GM18519 (cell line): ENCODE results near the gene SOCS7.

Source experiments
- ATAC-seq: cut with Tn5 transposase; IDR thresholded peaks from one replicate; pipeline ENCODE4 v1.9.1; 2021; ENCODE audit warnings: mild to moderate bottlenecking, moderate library complexity; ENCODE audit not compliant: unreplicated experiment, low FRiP score

The SOCS7 gene

DNA sequence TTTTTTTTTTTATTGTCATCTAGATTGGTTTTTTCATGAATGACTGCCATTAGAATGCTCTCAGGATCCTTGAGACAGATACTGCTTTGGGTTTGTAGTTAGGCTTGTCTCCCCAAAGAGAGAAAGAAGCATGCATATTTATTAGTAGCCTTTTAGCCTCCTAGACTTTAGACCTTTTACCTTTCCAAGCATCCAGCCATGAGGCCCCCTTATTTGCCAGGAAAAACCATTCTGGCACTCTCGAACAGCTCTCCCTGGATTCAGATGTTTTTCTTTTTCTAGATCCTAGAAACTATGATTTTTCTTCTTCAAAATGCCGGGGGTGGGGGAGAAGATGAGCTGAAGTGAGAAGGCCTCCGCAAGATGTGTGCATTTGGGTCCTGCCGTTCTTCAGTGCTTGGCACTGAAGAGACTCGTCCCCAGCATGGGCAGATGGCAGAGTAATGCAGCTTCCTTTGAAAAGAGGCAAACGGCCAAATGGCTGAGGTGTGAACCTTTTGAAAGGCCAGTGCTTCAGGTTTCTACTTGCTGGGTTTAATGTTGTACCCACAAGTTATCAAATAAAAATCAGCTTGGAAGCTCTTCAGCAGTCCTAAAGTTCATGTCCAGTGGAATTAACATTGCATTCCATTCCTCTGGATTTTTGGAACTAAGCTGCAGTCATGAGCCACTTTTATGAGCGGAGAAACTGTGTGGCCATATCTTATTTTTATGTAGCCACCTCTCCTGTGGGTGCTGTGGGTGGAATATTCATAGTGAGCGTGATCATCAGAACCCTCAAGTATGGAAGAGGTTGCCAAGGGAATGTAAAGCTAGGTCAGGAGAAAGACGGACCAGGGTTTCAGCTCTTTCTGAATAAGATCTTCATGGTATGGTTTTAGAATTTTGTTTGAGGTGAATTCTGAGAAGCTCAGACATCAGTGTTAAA lies 7.2 kb downstream of the SOCS7 start:
- no peak for ATAC-seq

DNA sequence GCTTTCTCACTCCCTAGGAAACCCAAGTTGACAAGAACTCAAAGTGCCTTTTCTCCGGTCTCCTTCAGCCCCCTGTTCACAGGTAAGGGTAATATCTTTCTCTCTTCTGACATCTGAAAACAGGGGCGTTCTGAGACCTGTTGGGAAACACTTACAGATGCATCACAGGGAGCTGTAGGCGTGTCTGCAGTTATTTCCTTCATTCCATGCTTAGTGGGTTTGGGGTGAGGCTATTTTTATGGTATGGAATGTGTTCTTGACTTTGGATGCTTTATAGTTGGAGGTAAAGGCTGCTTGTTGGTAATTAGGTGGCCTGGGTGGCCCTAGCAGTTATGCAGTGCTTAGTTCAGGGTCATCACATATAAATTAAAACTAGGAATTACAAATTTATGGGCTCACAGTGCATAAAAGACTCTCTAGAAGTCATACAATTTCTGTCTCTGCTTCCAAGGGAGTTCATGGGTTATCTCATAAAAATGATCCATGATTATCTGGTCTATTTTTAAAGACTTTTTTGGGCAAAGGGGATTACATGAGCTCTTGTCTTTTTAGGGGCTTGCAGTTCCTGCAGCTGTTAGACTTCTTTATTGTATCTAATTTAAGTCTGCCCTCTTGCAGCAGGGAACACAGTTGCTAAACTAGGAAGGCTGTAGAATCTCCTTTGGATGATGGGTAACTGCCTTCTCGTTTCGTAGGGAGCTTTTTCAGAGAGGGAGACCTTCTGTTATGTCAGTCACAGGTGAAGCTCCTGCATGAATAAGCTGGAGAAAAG lies 10.2 kb downstream of the SOCS7 start:
- no peak for ATAC-seq

GRCh38 chr17:38363016-38363415 lies 11.4 kb downstream of the SOCS7 start:
- no peak for ATAC-seq

DNA sequence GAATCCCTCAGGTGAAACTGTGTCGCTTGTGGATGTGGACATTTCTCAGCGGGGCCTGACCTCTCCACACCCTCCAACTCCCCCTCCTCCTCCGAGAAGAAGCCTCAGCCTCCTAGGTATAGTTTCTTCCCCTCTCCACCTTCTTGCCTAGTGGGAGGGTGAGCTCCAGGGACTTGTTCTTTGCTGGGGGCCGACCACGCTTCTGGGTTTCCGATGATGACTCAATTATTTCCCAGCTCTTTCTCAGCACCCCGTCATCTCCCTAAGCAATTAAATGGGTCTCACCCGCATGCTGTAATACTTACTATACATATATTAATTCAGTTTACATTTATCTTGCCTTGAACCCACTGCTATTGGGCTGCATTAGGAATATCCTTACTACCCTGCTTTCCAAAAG lies 13.1 kb downstream of the SOCS7 start:
- ATAC-seq: no peak

GRCh38 chr17:38369124-38369886 lies 17.7 kb downstream of the SOCS7 start:
- ATAC-seq: no peak

DNA sequence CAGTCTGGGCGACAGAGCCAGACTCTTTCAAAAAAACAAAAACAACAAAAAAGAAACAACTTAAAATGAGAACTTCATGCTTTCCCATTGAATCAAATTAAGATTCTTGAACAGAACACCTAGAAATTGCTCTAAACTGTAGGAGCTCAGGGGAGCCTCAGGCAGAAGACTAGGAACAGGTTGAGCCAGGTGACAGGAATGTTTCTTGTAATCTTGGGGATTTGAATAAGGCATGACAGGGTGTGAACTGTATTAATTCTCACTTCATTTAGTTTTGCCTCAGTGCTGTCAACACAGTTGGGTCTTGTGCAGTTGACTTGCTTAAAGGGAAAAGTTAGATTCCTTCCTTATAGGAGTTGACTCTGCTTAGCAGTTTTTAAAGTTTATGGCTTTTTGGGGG lies 27.8 kb downstream of the SOCS7 start:
- ATAC-seq: no peak

DNA sequence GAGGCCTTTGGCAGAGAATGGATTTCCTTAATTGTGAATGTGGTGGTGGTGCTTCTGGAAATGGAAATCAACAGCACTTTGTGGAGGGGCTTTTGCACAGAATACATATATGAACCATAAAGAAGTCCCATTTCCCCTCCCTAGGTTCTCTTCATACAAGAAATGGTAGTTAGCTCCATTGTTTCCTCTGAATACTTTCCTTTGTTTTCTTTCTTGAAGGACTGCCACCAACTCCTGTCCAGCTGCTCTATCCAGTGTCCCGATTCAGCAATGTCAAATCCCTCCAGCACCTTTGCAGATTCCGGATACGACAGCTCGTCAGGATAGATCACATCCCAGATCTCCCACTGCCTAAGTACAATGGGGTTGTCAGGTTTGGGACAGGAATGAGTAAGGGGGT lies 43.4 kb downstream of the SOCS7 start:
- no peak for ATAC-seq

DNA sequence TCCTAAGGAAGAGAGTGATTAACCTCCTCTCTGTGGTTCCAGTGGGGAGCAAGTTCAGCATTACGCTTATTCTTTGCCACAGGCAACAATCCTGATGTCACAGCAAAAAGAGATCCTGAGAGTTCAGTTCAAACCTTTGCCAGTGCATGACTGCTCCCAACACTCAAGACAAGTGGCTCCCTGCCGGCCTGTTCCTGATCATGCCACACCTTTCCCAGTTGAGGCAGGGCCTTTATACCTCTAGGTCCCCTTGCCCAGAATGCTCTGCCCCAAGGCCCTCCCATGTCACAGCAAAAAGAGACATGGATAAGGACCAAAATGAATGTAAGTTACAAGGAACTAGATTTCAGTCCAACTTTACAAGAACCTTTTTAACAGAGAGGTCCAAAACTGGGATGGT lies 45.6 kb downstream of the SOCS7 start:
- ATAC-seq: no peak

DNA sequence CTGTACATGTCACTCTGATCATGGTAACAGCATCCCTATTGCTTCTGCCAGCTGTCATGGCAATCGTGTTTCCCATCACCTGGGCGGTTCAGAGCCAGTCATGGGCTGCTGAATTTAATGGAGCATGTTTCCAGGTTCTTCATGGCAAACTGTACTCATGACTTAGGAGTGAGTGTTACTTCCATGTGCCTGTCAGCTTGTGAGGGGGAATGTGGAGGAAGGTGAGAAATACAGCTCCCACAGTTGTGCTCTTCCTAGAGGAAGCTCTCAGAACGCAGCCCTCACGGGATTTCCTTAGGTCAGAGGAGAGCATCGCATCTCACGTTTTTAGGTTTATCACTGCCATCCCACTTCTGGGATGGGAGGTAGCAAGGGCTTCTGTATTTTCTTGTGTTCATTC lies 48.6 kb downstream of the SOCS7 start:
- no peak for ATAC-seq

DNA sequence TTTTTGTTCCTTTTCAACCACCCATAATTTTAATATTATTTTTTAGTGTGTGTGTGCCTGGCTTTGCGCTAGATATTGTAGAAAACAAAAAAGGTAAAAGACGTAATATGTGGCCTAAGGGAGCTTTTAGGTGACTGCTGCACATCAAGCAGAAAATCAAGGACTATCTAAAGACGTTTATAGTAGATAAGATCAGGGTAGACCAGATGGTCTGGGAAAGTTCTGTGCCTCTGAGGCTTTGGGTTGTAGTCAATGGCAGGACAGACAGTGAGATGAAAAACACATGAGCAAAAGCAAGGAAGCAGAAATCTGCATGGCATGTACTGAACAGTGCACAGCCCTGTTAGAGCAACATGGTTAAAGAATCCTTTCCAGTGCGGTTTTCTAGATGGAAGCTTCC lies 49.8 kb downstream of the SOCS7 start:
- no peak for ATAC-seq

DNA sequence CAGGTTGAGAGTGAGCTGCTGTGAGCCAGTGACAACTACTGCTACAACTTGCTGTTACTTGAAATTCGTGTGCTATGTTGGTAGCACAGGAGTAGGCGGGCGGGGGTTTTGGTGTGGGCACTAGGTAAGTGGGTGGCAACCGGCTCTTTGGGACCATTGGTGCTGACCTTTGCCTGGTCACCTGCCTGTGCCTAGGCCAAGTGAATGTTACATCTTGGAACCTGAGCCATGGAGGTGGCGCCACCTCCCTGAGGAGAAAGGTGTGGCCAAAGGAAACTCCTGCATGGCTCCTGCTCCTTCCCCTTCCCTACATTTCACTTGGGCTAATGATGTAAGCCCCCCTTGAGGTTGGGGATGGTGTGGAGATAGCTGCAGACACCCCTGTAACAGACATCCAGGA lies 51.3 kb downstream of the SOCS7 start:
- no peak for ATAC-seq

GRCh38 chr17:38403491-38403890 lies 51.8 kb downstream of the SOCS7 start:
- no peak for ATAC-seq

DNA sequence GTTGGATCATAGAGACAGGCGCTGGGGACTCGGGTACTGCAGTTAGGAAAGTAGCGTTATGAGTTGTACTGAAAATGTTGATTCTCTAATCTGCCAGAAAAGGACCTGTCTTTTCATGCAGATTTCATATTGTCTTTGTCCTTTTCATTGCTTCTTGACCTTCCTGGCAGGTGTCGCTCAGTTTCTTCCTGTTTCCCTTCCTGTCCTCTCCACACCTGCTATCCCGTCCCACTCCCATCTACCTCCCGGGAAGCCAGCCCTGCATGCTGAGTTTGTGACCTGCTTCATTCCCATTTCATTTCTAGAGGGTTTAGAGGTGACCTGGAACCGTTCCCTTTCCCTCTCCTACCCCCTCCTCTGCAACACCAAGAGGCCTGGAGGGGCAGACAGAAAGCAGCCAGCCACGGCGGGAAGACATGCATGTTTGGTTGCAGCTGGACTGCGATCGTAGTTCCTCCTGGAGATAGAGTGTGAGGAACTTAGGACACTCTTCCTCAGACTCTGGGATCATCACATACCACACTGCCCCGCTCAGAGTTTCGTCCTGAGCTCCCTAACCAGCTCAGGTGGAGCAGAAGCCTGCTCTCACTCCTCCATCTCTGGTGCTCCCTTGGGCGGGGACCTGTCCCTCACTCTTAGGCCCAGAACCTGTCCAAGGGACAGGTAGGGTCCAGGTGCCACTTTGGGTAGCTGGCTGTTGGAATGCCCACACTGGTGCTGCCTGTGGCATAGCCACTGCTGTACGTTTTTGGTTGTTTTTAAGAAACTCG lies 52.7 kb downstream of the SOCS7 start:
- ATAC-seq: no peak

DNA sequence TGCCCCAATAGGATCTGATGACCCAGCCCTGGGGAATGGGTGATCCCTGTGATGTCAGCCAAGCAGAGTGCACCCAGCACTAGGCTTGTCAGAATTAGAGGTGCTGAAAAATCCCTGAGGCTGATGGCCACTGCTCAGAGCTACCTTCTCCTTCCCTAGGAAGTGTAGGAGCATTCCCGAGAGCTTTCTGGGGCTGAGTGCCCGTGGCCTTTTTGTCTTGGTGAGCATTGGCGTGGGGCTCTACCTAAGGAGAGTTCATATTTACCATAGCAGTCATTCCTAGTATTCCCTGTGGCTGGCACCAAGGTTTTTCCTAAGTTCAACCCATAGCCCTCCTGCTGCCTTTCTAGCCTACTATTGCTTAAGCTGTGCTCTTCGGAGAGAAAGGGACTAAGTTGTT lies 54.0 kb downstream of the SOCS7 start:
- ATAC-seq: no peak

GRCh38 chr17:38410201-38410600 lies 58.6 kb downstream of the SOCS7 start:
- no peak for ATAC-seq

DNA sequence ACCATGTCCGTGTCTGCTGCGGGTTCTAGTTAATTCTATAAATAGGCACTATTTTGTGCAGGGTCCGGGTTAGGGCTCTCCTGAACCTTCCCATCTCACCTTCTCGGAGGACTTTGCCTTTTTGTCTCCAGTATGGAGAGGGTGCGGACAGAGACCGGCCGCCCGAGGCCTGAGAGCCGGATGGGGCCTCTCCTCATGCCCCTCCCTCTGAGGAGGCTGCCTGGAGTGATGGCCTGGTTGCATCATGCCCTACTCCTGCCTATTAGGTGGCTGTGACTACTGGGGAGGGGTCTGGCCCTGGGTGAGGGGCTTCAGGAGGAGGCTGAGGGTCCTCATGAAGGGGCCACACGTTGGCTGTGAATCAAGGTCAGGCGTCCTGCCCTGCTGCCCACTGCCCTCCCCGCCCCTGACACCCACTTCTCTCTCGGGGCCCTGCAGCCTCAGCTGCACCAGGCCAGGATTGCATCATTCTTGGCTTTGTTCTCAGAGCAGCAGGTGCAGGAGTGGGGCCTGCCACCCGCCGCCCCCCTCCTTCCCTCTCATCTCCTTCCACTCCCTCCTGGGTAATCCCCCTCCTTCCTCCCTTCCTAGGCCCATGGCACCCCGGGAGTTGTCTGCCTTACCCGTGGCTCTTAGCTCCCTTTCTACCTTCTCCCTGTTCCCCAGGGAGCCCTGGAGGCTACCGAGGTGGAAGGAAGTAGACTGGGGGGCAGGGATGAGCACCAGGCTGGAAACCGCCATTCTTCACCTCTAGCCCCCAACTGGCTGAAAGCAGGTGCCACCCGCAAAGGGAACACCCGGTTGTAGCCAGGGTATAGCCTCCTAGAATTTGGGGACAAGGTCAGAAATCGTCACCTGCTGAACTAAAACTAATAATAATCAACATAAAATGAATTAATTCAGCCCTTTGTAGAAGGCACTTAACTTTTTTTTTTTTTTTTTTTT lies 63.9 kb downstream of the SOCS7 start:
- no peak for ATAC-seq

- ATAC-seq: no peak
Observed at GRCh38 chr17:38416840-38417209, 65.2 kb downstream of the SOCS7 start.

GRCh38 chr17:38417210-38417951 lies 65.7 kb downstream of the SOCS7 start:
- ATAC-seq: no peak
